Activated CD8-positive, alpha-beta T cell treated with anti-CD3 and anti-CD28 coated beads for 36 hours (primary cell): Measurements from ENCODE around the gene ARHGEF28. TPM values are rescaled to one million over a fixed set of nuclear protein-coding genes. Genes with fewer than 3 reads are reported as not detected.

Source experiments
- ATAC-seq: fragments of 200-7000 bp; cut with Tn5 transposase; one replicate; pipeline ENCODE4 v1.10.0; 2021; ENCODE audit warnings: mild to moderate bottlenecking, moderate library complexity
- CTCF ChIA-PET: fragments of 350-600 bp; sonication (Branson Sonifier 250); formaldehyde crosslinking; loops from one replicate; lab custom pipeline; 2021; ENCODE audit warnings: antibody characterized with exemption; lab: Charles Lee
- POLR2A ChIA-PET: fragments of 350-600 bp; sonication (Branson Sonifier 250); formaldehyde crosslinking; loops from one replicate; lab custom pipeline; 2021; ENCODE audit warnings: antibody characterized with exemption; lab: Charles Lee
- DNase-seq: peaks from one replicate; pipeline ENCODE4 v3.0.0-alpha.2; 2020
- H3K27ac Mint-ChIP-seq: one replicate; pipeline ENCODE4 v1.8.0; 2021; ENCODE audit warnings: mild to moderate bottlenecking, mixed read lengths
- H3K27me3 Mint-ChIP-seq: one replicate; pipeline ENCODE4 v1.8.0; 2021; ENCODE audit warnings: mixed read lengths
- H3K36me3 Mint-ChIP-seq: one replicate; pipeline ENCODE4 v1.8.0; 2021; ENCODE audit warnings: low read depth, mixed read lengths
- H3K4me1 Mint-ChIP-seq: one replicate; pipeline ENCODE4 v1.8.0; 2021; ENCODE audit warnings: low read depth, mixed read lengths
- H3K4me3 Mint-ChIP-seq: one replicate; pipeline ENCODE4 v1.8.0; 2021; ENCODE audit warnings: mild to moderate bottlenecking, moderate library complexity, mixed read lengths
- H3K9me3 Mint-ChIP-seq: one replicate; pipeline ENCODE4 v1.8.0; 2021; ENCODE audit warnings: mixed read lengths
- CTCF ChIP-seq: fragments of 200-600 bp; IDR thresholded peaks from one replicate; pipeline ENCODE4 v1.8.0; 2022; ENCODE audit warnings: antibody characterized with exemption, mild to moderate bottlenecking
- intact Hi-C: fragments of 100-400 bp; cut with micrococcal nuclease; formaldehyde crosslinking; loops from one replicate; pipeline ENCODE4 v1.10.0; 2022
- total RNA-seq, 2 experiments: library from RNA; stranded (reverse); gene quantifications; one replicate each; pipeline ENCODE4 v1.2.3, GENCODE V29; 2021

Gene ARHGEF28
- total RNA-seq, 2 experiments from 2014 or later = 0.05 TPM; not detected in 1

- ChIA-PET POLR2A (no interaction called here), CTCF (no interaction called here)
- DNase-seq (no peak), ATAC-seq (no peak)
- H3K36me3 Mint-ChIP-seq = no peaks in the 10 kb centered on the region
- H3K9me3 Mint-ChIP-seq = no peaks in the 10 kb centered on the region
- no peak overlapping the region for H3K4me3 Mint-ChIP-seq
- H3K27me3 Mint-ChIP-seq = peaks cover 2% of the 10 kb centered on the region
- no peak overlapping the region for H3K27ac Mint-ChIP-seq
- intact Hi-C loops = no loop called here
- H3K4me1 Mint-ChIP-seq = no peaks in the 10 kb centered on the region
- TF ChIP-seq CTCF = no peak
Observed at GRCh38 chr5:73977146-73977545, 351.1 kb downstream of the ARHGEF28 start.

- Mint-ChIP-seq H3K27me3 (peaks cover 2% of the 10 kb centered on the region), H3K4me1 (no peaks in the 10 kb centered on the region), H3K4me3 (no peak overlapping the region), H3K27ac (no peak overlapping the region), H3K9me3 (no peaks in the 10 kb centered on the region), H3K36me3 (no peaks in the 10 kb centered on the region)
- ChIA-PET POLR2A (no interaction called here), CTCF (no interaction called here)
- TF ChIP-seq CTCF = no peak
- intact Hi-C loops = no loop called here
- ATAC-seq = no peak
- DNase-seq = no peak
Observed at GRCh38 chr5:73979321-73979720, 353.3 kb downstream of the ARHGEF28 start.

- CTCF ChIA-PET = no interaction called here
- no peak for DNase-seq
- no peak overlapping the region for H3K4me3 Mint-ChIP-seq
Observed at GRCh38 chr5:73981704-73982103, 355.7 kb downstream of the ARHGEF28 start.

GRCh38 chr5:73983644-73984043, 357.6 kb downstream of the ARHGEF28 start:
- ChIA-PET POLR2A (no interaction called here), CTCF (no interaction called here)
- DNase-seq (no peak), ATAC-seq (no peak)
- TF ChIP-seq CTCF = no peak
- H3K27ac Mint-ChIP-seq = no peak overlapping the region
- no peaks in the 10 kb centered on the region for H3K36me3 Mint-ChIP-seq
- H3K4me3 Mint-ChIP-seq = no peak overlapping the region
- intact Hi-C loops = no loop called here
- peaks cover 6% of the 10 kb centered on the region for H3K27me3 Mint-ChIP-seq
- H3K4me1 Mint-ChIP-seq = no peaks in the 10 kb centered on the region
- no peaks in the 10 kb centered on the region for H3K9me3 Mint-ChIP-seq

More at GRCh38 chr5:73981704-73982103, 355.7 kb downstream of the ARHGEF28 start:
- POLR2A ChIA-PET = no interaction called here
- H3K27me3 Mint-ChIP-seq = peaks cover 3% of the 10 kb centered on the region
- no peaks in the 10 kb centered on the region for H3K4me1 Mint-ChIP-seq
- no peak for ATAC-seq
- H3K27ac Mint-ChIP-seq = no peak overlapping the region
- no peaks in the 10 kb centered on the region for H3K36me3 Mint-ChIP-seq
- intact Hi-C loops = no loop called here
- no peak for TF ChIP-seq CTCF
- H3K9me3 Mint-ChIP-seq = no peaks in the 10 kb centered on the region

- POLR2A ChIA-PET = no interaction called here
- Mint-ChIP-seq H3K27ac (no peak overlapping the region), H3K4me1 (no peaks in the 10 kb centered on the region), H3K9me3 (no peaks in the 10 kb centered on the region), H3K4me3 (no peak overlapping the region), H3K36me3 (no peaks in the 10 kb centered on the region), H3K27me3 (peaks cover 6% of the 10 kb centered on the region)
- no peak for TF ChIP-seq CTCF
- intact Hi-C loops = no loop called here
- CTCF ChIA-PET = interaction anchor here (0.7 kb wide), 1 partner anchor 83 kb away, joined by 3 read pairs; no protein-coding TSS in a partner anchor
- no peak for DNase-seq
- no peak for ATAC-seq
Observed at GRCh38 chr5:73985145-73985544, 359.1 kb downstream of the ARHGEF28 start.
